GM12878 (cell line): ENCODE results near the gene WFIKKN1. TPM values are rescaled to one million over a fixed set of nuclear protein-coding genes. Genes with fewer than 3 reads are reported as not detected.

Experiments used
- ATAC-seq: fragments of 200-7000 bp; cut with Tn5 transposase; 3 replicates; pipeline ENCODE4 v1.9.1; 2020; ENCODE audit warnings: mild to moderate bottlenecking, moderate library complexity
- BruUV-seq: library from RNA; stranded (reverse); fragments of 400-500 nt; replicated peaks from 2 replicates; lab custom pipeline; 2021; lab: Mats Ljungman, UMichigan
- CTCF ChIA-PET: fragments of 300-600 bp; sonication (Branson Sonifier 250); formaldehyde crosslinking; extraction: SDS; loops from one replicate; lab custom pipeline; 2021; ENCODE audit warnings: inconsistent platforms; lab: Yijun Ruan, JAX
- POLR2A ChIA-PET: fragments of 350-600 bp; formaldehyde crosslinking; extraction: SDS; loops from one replicate; lab custom pipeline; 2021; ENCODE audit warnings: inconsistent platforms; lab: Charles Lee
- RAD21 ChIA-PET: fragments of 300-600 bp; sonication (Branson Sonifier 250); formaldehyde crosslinking; loops from one replicate; lab custom pipeline; 2023; ENCODE audit warnings: antibody characterized with exemption; ENCODE audit not compliant: unreplicated experiment; lab: Charles Lee
- SMC1A ChIA-PET: fragments of 300-600 bp; sonication (Branson Sonifier 250); formaldehyde crosslinking; loops from one replicate; lab custom pipeline; 2023; ENCODE audit not compliant: unreplicated experiment, uncharacterized antibody; lab: Charles Lee
- DNase-seq: peaks from one replicate; pipeline ENCODE4 v3.0.0-alpha.2; 2011; ENCODE audit warnings: low read depth, low spot score
- FAIRE-seq: peaks from 3 replicates; lab custom pipeline; 2011; peaks lifted over from hg19 to GRCh38; lab: Jason Lieb, UNC
- H2AFZ ChIP-seq: 2 replicates; pipeline ENCODE4 v1.6.0; 2011; ENCODE audit warnings: low read depth, low read length, control low read depth; ENCODE audit not compliant: control insufficient read depth
- H3K27ac ChIP-seq: 2 replicates; pipeline ENCODE4 v1.5.1; 2011; ENCODE audit warnings: control low read depth; ENCODE audit not compliant: control insufficient read depth, insufficient read depth
- H3K27me3 ChIP-seq, 2 experiments: replicated peaks in 1 of 2; 2 replicates each; pipeline versions ENCODE4 v1.6.0 to v1.6.1; 2011; ENCODE audit warnings: low read length in 1 of 2; ENCODE audit not compliant: control insufficient read depth in 2 of 2, insufficient read depth in 2 of 2
- H3K36me3 ChIP-seq, 2 experiments: 2 replicates each; pipeline ENCODE4 v1.5.1; 2011; ENCODE audit warnings: low read length in 1 of 2; ENCODE audit not compliant: control insufficient read depth in 2 of 2, insufficient read depth in 2 of 2
- H3K4me1 ChIP-seq: 2 replicates; pipeline ENCODE4 v1.6.1; 2011; ENCODE audit warnings: mild to moderate bottlenecking, low read length, moderate library complexity, mixed read lengths; ENCODE audit not compliant: control insufficient read depth, insufficient read depth
- H3K4me2 ChIP-seq: 2 replicates; pipeline ENCODE4 v1.6.0; 2011; ENCODE audit warnings: control low read depth; ENCODE audit not compliant: control insufficient read depth, insufficient read depth
- H3K4me3 ChIP-seq: fragments of 200-600 bp; sonication (generic); 2 replicates; pipeline ENCODE4 v1.5.1; 2016
- H3K79me2 ChIP-seq: 2 replicates; pipeline ENCODE4 v1.6.0; 2011; ENCODE audit warnings: low read length; ENCODE audit not compliant: control insufficient read depth, insufficient read depth
- H3K9ac ChIP-seq: 2 replicates; pipeline ENCODE4 v1.8.0; 2011; ENCODE audit warnings: low read length, control low read depth, mixed read lengths; ENCODE audit not compliant: control insufficient read depth, insufficient read depth
- H3K9me3 ChIP-seq: replicated peaks from 3 replicates; pipeline ENCODE4 v1.5.1; 2011; ENCODE audit warnings: mild to moderate bottlenecking, low read length; ENCODE audit not compliant: control insufficient read depth, insufficient read depth
- H4K20me1 ChIP-seq: 2 replicates; pipeline ENCODE4 v1.6.0; 2011; ENCODE audit not compliant: control insufficient read depth, insufficient read depth
- EGR1 ChIP-seq, 2 experiments: IDR thresholded peaks; 1 replicate in 1 of 2; 2 replicates in 1 of 2; pipeline ENCODE4 v1.6.1; 2011 to 2012; ENCODE audit warnings: low read depth in 2 of 2, low read length in 2 of 2, borderline replicate concordance in 1 of 2, mild to moderate bottlenecking in 1 of 2, moderate library complexity in 1 of 2
- GATAD2B ChIP-seq: fragments of 450-650 bp; conservative IDR thresholded peaks from 2 replicates; pipeline ENCODE4 v1.6.1; 2017; ENCODE audit warnings: low read depth, mild to moderate bottlenecking, moderate library complexity
- POLR2A ChIP-seq: IDR thresholded peaks from 2 replicates; pipeline ENCODE4 v1.6.1; 2011; ENCODE audit warnings: low read depth, mild to moderate bottlenecking, low read length
- POLR2AphosphoS5 ChIP-seq: IDR thresholded peaks from 2 replicates; pipeline ENCODE4 v1.6.1; 2011; ENCODE audit warnings: mild to moderate bottlenecking, low read length, inconsistent platforms
- TCF12 ChIP-seq: IDR thresholded peaks from 2 replicates; pipeline ENCODE4 v1.6.1; 2011; ENCODE audit warnings: low read depth, mild to moderate bottlenecking, low read length
- WGBS: methylation state at CpG from one replicate; pipeline ENCODE4 v1.1.6; 2016; ENCODE audit warnings: low lambda C conversion rate; ENCODE audit not compliant: insufficient replicate concordance, insufficient coverage; ENCODE audit errors: missing lambda C conversion rate; 5-methylcytosine and 5-hydroxymethylcytosine counted together
- in situ Hi-C: fragments of 300-500 bp; cut with MboI; formaldehyde crosslinking; loops from 9 replicates; pipeline ENCODE4 v1.14.3; 2018; ENCODE audit warnings: mixed read lengths
- intact Hi-C: fragments of 100-400 bp; cut with micrococcal nuclease; formaldehyde crosslinking; loops from one replicate; pipeline ENCODE4 v1.14.2; 2022; ENCODE audit not compliant: unreplicated experiment
- polyA plus RNA-seq, 11 experiments: library from polyadenylated mRNA; depleted of rRNA in 4 of 11; unstranded in 6 of 11; stranded (reverse) in 5 of 11; fragments of >200 nt; fragmentation: Nextera tagmentation in 4 of 11; fragmentation: Illumina TruSeq in 1 of 11; extraction: Ambion mirVana in 4 of 11; extraction: Trizol in 1 of 11; gene quantifications; 1 replicate in 1 of 11; 2 replicates in 10 of 11; pipeline versions ENCODE4 v1.2.1 to v1.2.3, GENCODE V29; 2011 to 2016; ENCODE audit warnings: inconsistent platforms in 2 of 11, missing spikeins in 2 of 11, low read depth in 1 of 11
- total RNA-seq, 4 experiments: library from RNA; depleted of rRNA in 3 of 4; stranded (reverse); fragments of >200 nt in 3 of 4; fragmentation: Illumina TruSeq in 1 of 4; extraction: Trizol in 1 of 4; gene quantifications; 2 replicates each; pipeline versions ENCODE4 v1.2.1 to v1.2.3, GENCODE V29; 2013 to 2021
- TF ChIP-seq, protein P1 (sequence below): IDR thresholded peaks from 2 replicates; pipeline ENCODE4 v1.6.1; 2012; ENCODE audit warnings: low read length, inconsistent platforms
- TF ChIP-seq, protein P2 (sequence below): IDR thresholded peaks from 2 replicates; pipeline ENCODE4 v1.6.1; 2012; ENCODE audit warnings: improper control_type of control experiment, low read depth, low read length; ENCODE audit not compliant: insufficient replicate concordance

WFIKKN1 gene
- total and polyA plus RNA-seq, 10 of the 15 experiments (the other 5 are each of a cell fraction or from before 2014, with no cell fraction given): 0.01 to 0.41 (median 0.05) TPM; not detected in 2

DNA sequence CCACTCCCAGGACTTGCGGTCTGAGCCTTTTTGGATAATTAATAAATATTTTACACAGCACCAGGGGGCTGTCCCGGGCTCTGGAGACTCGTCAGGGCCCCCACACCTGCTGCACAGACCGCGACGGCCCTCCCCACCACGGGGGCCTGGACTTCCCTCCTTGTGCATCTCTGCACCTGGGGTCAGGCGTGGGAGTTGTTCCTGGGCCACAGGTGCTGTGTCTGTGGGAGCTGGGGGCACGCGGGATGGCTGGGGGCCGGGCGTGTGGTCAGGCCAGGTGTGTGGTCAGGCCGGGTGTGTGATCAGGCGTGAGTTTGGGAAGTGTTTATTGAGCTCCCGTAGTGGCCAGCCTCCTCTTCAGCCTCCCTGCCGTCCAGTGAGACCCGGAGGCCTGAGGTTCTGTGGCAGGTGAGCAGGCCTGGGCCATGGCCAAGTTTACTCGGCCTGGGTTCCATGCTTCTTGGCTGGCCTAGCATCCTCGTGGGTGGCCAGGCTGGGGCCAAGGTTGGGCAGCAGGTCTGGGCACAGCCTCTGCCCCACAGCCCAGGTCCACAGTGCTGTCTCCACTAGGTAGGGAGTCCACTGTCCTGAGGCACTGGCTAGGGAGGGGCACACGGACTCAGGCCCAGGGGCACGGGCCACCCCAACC is 47.5 kb downstream of the WFIKKN1 start:
- in situ Hi-C loops: no loop called here

DNA sequence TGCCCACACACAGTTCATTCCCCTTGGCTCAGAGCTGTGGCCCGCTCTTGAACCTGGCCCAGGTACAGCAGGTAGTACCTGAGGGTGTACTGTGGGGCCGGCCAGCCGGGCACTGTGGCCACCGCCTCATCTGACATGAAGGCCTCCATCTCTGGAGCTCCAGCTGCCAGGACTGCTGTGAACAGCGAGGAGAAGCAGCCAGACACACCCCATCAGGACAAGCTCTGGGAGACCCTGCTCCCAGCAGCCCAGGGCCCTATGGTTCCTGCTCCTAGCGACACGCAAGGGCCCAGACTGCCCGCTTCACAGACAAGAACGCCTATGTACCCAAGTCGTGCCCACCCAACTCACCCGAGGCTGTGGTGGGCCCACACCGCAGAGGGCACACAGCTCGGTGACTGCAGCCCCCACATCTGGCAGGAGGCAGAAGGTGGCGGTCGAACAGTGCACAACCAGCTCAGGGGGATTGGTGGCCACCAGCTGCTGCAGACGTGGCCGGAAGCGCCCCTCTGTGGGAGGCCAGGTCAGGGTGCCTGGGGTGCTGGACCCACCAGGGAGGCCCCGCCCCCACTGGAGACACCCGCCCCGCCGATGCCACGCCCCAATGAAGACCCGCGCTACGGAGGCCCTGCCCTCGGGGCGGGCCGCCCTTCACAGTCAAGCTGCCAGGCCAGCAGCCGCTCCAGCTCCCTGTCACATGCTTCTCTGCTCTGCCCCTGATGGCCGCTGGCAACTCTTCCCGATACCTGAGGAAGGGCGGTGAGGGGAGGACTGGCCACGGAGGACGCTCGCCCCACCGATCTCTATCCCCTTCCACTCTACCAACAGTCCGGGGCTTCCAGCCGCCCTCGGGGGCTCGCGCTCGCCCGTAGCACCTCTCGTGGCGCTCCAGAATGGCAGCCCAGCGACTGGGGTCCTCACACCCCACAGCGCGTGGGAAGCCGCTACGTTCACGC is 48.4 kb downstream of the WFIKKN1 start:
- Histone ChIP-seq H3K9me3 (no peaks in the 10 kb centered on the region), H3K9ac (no peak overlapping the region), H3K4me2 (peak overlapping the region; percentile 92), H4K20me1 (peaks cover 6% of the 10 kb centered on the region; the same call in 1 of the 2 replicates), H3K36me3 (peaks cover 6 to 7% of the 10 kb centered on the region in 2 experiments; a peak in 2 of 4 replicates), H3K27me3 (no peaks in the 10 kb centered on the region), H3K4me3 (peak overlapping the region; percentile 57), H3K4me1 (peaks cover 15% of the 10 kb centered on the region), H3K79me2 (peaks cover 24% of the 10 kb centered on the region), H3K27ac (no peak overlapping the region), H2AFZ (peak overlapping the region; percentile 89)
- CTCF ChIA-PET: interaction anchor here (0.9 kb wide), 1 partner anchor 11 kb away, joined by 4 read pairs; the partner anchor contains the start of gene RHOT2
- 23% methylated on average over 50 of the region's 52 CpGs for WGBS
- ATAC-seq: peak; percentile 18
- BruUV-seq: no TSS peak
- SMC1A ChIA-PET: no interaction called here
- FAIRE-seq: no peak
- in situ Hi-C loops (no loop called here), intact Hi-C loops (no loop called here)
- POLR2A ChIA-PET: no interaction called here
- RAD21 ChIA-PET: interaction anchor here (0.6 kb wide), 1 partner anchor 1042 kb away, joined by 4 read pairs; no protein-coding TSS in a partner anchor
- no peak for DNase-seq
- TF ChIP-seq EGR1 (IDR thresholded peaks at IDR 0.05; ENCODE audit: borderline replicate concordance in 1 of 2, low read depth in 2 of 2, low read length in 2 of 2) (no peak), GATAD2B (peak; percentile 12; the same call in 1 of the 2 replicates)
- TF ChIP-seq, protein P1, sequence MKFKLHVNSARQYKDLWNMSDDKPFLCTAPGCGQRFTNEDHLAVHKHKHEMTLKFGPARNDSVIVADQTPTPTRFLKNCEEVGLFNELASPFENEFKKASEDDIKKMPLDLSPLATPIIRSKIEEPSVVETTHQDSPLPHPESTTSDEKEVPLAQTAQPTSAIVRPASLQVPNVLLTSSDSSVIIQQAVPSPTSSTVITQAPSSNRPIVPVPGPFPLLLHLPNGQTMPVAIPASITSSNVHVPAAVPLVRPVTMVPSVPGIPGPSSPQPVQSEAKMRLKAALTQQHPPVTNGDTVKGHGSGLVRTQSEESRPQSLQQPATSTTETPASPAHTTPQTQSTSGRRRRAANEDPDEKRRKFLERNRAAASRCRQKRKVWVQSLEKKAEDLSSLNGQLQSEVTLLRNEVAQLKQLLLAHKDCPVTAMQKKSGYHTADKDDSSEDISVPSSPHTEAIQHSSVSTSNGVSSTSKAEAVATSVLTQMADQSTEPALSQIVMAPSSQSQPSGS: no peak
- TF ChIP-seq, protein P2, sequence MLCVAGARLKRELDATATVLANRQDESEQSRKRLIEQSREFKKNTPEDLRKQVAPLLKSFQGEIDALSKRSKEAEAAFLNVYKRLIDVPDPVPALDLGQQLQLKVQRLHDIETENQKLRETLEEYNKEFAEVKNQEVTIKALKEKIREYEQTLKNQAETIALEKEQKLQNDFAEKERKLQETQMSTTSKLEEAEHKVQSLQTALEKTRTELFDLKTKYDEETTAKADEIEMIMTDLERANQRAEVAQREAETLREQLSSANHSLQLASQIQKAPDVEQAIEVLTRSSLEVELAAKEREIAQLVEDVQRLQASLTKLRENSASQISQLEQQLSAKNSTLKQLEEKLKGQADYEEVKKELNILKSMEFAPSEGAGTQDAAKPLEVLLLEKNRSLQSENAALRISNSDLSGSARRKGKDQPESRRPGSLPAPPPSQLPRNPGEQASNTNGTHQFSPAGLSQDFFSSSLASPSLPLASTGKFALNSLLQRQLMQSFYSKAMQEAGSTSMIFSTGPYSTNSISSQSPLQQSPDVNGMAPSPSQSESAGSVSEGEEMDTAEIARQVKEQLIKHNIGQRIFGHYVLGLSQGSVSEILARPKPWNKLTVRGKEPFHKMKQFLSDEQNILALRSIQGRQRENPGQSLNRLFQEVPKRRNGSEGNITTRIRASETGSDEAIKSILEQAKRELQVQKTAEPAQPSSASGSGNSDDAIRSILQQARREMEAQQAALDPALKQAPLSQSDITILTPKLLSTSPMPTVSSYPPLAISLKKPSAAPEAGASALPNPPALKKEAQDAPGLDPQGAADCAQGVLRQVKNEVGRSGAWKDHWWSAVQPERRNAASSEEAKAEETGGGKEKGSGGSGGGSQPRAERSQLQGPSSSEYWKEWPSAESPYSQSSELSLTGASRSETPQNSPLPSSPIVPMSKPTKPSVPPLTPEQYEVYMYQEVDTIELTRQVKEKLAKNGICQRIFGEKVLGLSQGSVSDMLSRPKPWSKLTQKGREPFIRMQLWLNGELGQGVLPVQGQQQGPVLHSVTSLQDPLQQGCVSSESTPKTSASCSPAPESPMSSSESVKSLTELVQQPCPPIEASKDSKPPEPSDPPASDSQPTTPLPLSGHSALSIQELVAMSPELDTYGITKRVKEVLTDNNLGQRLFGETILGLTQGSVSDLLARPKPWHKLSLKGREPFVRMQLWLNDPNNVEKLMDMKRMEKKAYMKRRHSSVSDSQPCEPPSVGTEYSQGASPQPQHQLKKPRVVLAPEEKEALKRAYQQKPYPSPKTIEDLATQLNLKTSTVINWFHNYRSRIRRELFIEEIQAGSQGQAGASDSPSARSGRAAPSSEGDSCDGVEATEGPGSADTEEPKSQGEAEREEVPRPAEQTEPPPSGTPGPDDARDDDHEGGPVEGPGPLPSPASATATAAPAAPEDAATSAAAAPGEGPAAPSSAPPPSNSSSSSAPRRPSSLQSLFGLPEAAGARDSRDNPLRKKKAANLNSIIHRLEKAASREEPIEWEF: no peak

More for the DNA sequence above, 47.5 kb downstream of the WFIKKN1 start:
- peaks cover 13% of the 10 kb centered on the region for H3K4me1 ChIP-seq
- no peak overlapping the region for H3K27ac ChIP-seq
- H3K9me3 ChIP-seq: no peaks in the 10 kb centered on the region
- H3K79me2 ChIP-seq: peaks cover 18% of the 10 kb centered on the region
- TF ChIP-seq TCF12: 0 out of 2 replicates have a peak, but pooled peaks have one; percentile 37
- TF ChIP-seq POLR2AphosphoS5: no peak
- peak; percentile 47; the same call in 1 of the 2 replicates for TF ChIP-seq POLR2A
- DNase-seq (no peak), FAIRE-seq (no peak), ATAC-seq (no peak)
- H3K4me2 ChIP-seq: no peak overlapping the region
- WGBS: 22% methylated on average over 21 of the region's 21 CpGs
- no peak overlapping the region for H3K9ac ChIP-seq
- ChIA-PET POLR2A (no interaction called here), SMC1A (no interaction called here), CTCF (interaction anchor here (0.9 kb wide), 1 partner anchor 10 kb away, joined by 4 read pairs; the partner anchor contains the start of gene RHOT2), RAD21 (interaction anchor here (0.6 kb wide), 1 partner anchor 1043 kb away, joined by 4 read pairs; no protein-coding TSS in a partner anchor)
- H4K20me1 ChIP-seq: peaks cover 6% of the 10 kb centered on the region; the same call in 1 of the 2 replicates
- no peak overlapping the region for H3K4me3 ChIP-seq
- intact Hi-C loops: no loop called here
- no peak overlapping the region for H2AFZ ChIP-seq
- H3K36me3 ChIP-seq: peaks cover 6 to 7% of the 10 kb centered on the region in 2 experiments; a peak in 2 of 4 replicates
- BruUV-seq: no TSS peak
- H3K27me3 ChIP-seq: no peaks in the 10 kb centered on the region
